HG02763 (cell line): ENCODE results near the gene GRIK3.
"Not testable (repeated sequence)": the region's sequence is repeated elsewhere in the genome, so short reads cannot be mapped to it uniquely, and the experiment has no call there.

Experiments used
- ATAC-seq: cut with Tn5 transposase; IDR thresholded peaks from one replicate; pipeline ENCODE4 v1.9.1; 2021; ENCODE audit warnings: mild to moderate bottlenecking, moderate library complexity; ENCODE audit not compliant: unreplicated experiment

The GRIK3 gene

DNA sequence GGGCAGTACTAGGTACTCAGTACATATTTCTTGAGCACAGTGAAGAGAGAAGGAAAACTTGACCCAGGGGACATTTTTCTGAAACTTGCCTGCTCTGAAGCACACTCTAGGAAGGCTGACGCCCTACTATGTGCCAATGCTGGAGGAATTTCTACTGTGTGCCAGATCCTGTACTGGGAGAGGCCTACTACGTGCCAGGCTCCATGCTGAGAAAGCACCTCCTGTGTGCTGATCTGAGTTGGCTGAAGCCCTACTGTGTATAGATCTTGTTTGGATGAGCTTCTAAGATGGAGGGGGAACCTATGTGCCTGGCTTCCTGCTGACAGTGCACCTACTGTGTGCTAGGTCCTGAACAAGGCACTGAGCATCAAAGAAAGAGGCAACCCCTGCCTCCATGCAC is 86.2 kb downstream of the GRIK3 start:
- ATAC-seq = no peak

- no peak for ATAC-seq
These were observed 86.9 kb downstream of the GRIK3 start for GRCh38 chr1:36947384-36947783.

DNA sequence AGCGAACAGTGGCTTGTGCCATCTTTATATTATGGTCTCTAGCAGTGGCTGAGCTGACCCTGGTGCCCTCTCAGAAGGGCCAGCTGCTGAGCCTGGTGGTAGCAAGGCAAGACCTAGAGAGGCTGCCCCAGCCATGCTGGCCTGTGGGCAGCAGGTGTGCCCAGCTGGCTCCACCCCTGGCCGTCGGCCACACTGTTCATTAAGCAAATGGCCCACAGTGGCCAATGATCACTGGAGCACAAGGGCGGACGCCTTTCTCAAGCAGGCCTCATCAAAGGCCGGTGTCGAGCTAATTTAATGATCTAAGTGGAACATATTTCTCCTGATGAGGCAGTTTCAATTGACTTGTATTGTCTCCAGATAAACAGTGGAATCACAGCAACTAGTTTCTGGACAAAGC is 89.4 kb downstream of the GRIK3 start:
- ATAC-seq = no peak

DNA sequence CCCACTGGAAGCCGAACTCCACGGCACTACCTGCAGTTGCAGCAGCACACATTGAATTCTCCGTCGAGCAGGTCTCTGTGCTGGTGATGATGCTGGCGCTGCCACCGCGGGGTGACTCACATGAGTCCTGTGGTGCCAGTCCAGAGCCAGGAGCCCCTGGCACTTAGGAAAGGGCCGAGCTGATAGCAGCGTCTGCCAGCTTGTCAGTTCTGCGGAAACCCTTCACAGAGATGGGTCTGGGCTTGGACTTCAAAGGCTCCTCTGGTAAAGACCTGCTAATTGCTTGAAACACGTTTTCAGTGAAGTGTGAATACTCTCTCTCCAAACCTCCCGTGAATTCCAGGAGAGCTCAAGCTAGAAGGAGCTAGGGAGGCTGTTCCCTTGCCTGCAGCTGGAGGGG is 92.2 kb downstream of the GRIK3 start:
- ATAC-seq = no peak

- no peak for ATAC-seq
These were observed 92.9 kb downstream of the GRIK3 start for GRCh38 chr1:36941316-36941978.

DNA sequence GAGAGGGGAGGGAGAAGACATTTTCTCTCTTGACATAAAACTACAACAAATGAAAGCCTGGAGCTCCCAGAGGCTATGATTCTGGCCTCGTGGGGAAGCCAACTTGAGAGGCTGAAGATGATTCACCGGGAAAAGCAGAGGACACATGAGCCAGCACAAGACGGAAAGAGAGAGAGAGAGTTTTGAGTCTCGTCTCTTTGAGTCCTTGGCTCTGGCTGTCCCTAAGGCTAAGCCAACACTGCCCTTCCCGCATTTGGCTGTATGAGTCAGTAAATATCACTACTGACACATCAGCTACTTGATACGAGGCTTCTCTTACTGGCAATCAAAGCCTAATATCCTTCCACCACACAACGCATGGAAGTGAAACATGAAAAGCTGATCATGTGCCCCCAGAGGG is 95.5 kb downstream of the GRIK3 start:
- no peak for ATAC-seq

- ATAC-seq = no peak
These were observed 96.9 kb downstream of the GRIK3 start for GRCh38 chr1:36937371-36937770.

DNA sequence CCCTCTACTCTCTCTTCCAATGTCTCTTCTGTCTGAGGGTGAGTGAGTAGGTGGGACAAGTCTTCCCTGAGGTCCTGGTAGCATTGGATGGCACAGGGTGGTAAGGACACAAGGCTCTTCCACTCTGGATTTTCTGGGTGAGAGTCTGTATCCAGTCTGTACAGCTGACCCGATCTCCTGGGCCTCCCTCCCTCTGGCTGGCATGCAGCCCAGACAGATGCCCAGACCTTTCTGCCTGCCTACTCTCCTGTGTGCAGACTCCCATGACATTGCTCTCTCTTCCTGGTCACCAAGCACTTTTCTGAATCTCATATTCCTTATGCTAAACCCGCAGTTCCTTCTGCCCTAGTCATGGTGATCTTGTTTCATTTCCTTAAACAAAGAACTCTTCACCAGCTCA is 100.3 kb downstream of the GRIK3 start:
- ATAC-seq = no peak

- no peak for ATAC-seq
These were observed 106.5 kb downstream of the GRIK3 start for GRCh38 chr1:36927826-36928225.

GRCh38 chr1:36925251-36925650 is 109.1 kb downstream of the GRIK3 start:
- ATAC-seq = no peak

GRCh38 chr1:36924282-36924811 is 110.0 kb downstream of the GRIK3 start:
- ATAC-seq = no peak

- ATAC-seq = no peak
These were observed 111.5 kb downstream of the GRIK3 start for GRCh38 chr1:36922593-36923426.

GRCh38 chr1:36922071-36922470 is 112.2 kb downstream of the GRIK3 start:
- no peak for ATAC-seq

GRCh38 chr1:36920801-36921405 is 113.4 kb downstream of the GRIK3 start:
- no peak for ATAC-seq

DNA sequence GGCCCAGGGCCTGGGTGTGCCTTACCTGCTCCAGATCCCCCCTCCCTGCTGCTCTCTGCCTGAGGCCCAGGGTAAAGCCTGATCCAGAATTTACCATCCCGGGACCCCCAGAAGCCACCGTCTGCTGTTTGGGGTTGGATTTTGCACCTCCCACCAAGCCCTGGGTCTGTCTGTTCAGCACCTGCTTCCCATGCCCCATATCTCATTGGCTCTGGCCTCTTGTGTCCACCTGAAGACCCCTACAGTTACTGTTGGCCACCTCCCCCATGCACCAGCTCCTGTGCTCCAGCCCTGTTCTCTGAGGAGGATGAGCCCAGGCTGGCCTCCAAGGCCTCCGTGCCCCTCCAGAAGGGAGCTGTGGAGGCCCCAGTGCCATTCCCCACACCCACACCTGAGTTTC is 113.9 kb downstream of the GRIK3 start:
- no peak for ATAC-seq

DNA sequence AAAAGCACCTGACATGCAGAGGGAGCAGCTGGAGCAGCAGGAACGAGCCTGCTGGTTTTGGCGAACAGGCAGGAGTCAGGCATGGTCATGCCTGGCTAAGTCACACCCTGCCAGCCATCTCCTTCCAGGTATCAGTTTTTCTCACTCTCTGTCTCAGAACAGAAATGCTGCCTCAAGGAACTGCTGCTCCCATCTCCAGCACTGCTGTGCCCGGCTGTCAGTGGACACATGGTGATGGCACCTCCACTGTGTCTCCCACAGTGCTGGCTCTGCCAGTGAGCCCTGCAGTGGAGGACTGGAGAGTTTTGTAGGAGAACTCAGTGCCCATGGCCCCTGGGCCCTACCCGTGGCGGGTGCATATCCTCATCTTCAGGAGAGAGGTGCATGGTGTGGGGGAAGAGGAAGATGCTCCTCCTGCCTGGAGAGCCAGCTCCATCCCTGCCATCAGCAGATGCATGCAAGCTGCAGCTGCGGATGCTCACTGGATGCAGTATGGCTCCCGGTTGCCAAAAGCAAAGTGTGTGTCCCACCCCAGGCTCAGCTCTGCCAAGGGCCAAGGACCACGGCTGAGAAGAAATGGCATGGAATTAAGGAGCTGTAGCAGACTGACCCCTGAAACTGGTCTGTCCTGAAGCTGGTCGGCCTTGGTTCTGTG is 114.7 kb downstream of the GRIK3 start:
- ATAC-seq = no peak

GRCh38 chr1:36918604-36919003 is 115.7 kb downstream of the GRIK3 start:
- no peak for ATAC-seq

DNA sequence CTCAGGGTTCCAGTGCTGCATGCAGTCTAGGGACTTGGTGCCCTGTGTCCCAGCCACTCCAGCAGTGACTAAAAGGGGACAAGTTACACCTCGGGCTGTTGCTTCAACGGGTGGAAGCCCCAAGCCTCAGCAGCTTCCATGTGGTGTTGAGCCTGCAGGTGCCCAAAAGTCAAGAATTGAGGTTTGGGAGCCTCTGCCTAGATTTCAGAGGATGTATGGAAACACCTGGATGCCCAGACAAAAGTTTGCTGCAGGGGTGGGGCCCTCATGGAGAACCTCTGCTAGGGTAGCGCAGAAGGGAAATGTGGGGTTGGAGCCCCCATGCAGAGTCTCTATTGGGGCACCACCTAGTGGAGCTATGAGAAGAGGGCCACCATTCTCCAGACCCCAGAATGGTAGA is 117.8 kb downstream of the GRIK3 start:
- not testable (repeated sequence) for ATAC-seq

DNA sequence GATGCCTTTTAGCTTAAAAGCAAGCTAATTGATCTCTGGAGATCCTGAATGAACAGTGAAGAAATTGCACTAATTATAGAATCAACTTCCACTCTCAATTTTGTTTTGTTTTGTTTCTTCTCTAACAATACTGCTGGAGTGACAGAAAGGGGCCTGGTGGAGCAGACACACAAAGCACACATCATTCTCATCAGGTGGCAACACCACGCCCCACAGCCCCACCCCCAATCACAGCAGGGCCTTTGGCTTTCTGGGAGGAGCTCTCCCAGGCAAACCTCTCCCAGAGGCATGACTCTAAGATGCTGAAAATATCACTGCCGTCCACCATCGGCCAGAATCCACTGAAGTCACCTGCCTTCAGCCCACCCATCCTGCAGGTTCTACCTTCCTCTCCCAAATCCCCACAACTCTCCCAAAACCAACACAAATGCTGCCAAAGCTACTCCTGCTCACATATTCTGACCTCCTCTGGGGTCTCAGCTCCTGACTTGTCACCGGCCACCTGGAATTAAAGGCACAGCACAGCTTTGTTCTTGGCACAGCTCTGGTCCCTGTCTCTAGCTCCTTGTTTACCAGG is 120.7 kb downstream of the GRIK3 start:
- no peak for ATAC-seq

DNA sequence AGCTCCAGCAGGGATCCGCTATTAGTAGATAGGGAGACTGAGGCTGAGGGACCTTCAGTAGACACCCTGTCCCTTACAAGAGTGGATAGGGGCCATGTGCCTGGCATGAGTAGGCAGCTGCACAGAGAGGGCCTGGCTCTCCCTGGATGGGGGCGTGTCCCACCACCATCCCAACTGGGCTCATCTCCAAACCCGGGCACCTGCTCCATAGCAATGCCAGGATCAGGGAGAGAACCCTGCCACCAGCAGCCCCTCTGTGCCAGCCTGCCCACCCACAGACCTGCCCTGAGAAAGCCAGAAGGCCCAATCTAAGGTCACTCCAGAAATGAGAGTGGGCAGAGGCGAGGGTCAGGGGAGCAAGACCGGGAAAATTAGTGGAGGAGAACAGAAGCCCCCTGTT is 121.3 kb downstream of the GRIK3 start:
- ATAC-seq = no peak

- no peak for ATAC-seq
These were observed 121.9 kb downstream of the GRIK3 start for GRCh38 chr1:36912365-36912865.
